CD4-positive, alpha-beta T cell treated with Interleukin-15 for 1 hour (primary cell): ENCODE data around the gene B3GNT8.

ENCODE experiments used
- DNase-seq: peaks from one replicate; pipeline ENCODE4 v3.0.0-alpha.2; 2020

The B3GNT8 gene, protein sequence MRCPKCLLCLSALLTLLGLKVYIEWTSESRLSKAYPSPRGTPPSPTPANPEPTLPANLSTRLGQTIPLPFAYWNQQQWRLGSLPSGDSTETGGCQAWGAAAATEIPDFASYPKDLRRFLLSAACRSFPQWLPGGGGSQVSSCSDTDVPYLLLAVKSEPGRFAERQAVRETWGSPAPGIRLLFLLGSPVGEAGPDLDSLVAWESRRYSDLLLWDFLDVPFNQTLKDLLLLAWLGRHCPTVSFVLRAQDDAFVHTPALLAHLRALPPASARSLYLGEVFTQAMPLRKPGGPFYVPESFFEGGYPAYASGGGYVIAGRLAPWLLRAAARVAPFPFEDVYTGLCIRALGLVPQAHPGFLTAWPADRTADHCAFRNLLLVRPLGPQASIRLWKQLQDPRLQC

DNA sequence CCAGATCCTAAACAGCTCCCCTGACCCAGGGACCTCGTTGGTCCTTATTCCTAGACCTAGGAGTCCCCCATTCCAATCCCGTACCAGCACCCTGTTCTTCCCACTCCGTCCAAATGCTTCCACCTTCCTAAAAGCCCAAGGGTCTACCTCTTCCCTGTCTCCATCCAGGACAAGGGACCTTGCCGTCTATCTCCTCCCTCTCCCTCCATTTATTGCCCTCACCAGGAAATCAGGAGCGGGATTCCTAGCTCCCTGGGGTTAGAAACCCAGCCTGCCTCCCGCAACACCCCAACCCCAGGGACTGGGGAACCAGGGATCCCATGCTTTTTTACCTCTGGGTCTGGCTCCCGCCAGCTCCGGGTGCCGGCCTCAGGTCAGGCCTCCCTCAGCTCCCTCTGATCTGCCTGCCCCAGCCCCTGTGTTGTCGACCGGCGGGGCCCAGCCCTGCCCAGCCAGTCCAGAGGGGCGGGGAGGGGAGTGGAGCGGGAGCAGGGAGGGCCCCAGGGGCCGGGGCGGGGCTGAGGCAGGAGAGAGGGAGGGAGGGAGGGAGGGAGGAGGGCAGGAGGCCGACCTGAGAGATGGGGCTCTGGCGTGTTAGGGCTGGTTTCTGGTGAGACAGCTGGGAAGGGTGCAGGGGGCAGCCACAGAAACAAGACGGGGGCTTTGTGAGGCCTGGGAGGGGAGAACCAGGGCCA is at the start of gene B3GNT8:
B3GNT8 (minus strand) TSS at position 423 of the 695 bp plus-strand sequence. CDS start 596 bp downstream, outside the sequence.
- DNase-seq, result peak; percentile 56

DNA sequence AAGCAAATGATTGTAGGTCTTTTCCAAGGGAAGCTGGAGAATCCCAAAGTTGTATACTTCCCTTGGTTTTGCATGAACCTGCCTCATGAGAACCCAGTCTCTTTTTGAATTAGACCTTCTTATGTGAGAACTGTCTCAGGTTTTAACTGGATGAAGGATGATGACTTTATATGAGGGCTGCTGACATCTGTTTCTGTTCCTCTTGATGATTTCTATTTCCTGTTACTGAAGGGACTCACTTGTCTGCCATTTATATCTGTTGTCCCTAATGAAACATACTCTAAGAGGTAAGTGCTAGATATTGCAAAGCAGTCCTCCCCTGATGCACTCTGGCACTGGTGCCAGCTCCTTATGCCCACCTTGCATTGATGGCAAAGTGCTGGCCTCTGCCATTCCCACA is 49.4 kb upstream of the B3GNT8 start:
- no peak for DNase-seq

DNA sequence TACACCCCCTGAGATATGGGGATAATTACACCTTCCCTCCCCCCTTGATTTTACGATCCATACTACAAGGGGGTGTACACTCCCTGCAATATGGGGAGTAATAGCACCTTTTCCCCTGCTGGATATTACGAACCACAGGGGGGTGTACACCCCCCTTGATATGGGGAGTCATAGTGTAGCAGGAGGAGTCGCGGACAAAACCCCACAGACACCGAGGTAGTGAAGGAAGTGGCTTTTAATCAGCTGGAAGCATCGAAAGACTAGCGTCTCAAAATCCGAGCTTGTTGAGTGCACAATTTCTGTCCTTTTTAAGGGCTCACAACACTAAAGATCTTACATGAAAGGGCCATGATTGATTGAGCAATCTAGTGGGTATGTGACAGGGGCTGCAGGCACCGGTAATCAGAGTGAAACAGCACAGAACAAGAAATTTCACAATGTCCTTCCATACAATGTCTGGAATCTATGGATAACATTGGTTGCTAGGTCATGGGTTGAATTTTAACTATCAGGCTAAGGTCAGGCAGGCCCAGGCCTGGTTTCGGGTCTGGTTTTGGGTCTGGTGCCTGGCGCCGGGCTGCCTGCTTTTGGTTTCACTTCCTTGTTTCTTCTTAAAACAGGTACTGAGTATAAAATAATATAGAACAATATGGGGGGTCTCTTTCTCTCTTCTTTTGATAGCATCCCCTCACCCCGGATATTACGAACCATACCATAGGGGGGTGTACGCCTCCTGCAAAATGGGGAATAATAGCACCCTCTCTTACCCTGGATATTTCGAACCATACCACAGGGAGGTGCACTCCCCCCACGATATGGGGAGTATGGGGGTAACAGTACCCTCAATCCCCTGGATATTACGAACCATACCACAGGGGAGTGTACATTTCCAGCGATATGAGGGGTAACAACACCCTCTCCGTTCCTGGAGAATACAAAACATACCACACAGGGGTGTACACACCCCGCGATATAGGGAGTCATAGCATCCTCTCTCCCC is 36.4 kb upstream of the B3GNT8 start:
- peak; percentile 62 for DNase-seq

DNA sequence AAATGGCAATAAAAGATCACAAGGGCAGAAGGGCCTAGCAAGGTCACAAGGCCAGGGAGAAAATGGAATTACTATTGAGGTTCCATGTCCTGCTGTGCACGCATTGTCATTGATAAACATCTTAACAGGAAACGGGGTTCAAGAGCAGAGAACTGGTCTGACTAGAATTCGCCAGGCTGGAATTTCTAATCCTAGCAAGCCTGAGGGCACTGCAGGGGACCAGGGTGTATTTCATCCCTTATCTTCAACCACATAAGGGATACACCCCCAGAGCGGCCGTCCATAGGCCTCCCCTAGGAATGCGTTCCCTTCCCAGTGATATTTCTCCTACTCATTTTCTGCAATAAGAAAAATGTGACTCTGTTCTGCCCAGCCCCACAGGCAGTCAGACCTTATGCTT is 35.3 kb upstream of the B3GNT8 start:
- no peak for DNase-seq

DNA sequence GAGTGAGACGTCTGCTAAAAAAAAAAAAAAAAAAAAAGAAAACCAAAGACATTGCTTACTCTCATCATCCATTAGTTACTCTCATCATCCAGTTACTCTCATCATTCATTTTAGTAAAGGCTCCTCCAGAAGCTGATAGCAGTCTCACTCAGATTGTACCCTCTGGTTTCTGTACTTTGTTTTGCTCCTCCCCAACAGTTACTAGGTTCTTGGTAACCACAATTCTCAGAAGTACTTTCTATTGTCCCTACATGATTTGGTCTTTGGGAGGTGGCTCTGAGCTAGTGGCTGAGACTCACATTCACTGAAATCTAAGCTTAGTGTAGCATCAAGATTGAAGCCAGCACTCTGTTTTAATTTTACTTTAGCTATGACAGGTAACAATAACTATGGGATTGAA is 30.1 kb upstream of the B3GNT8 start:
- DNase-seq, result no peak

DNA sequence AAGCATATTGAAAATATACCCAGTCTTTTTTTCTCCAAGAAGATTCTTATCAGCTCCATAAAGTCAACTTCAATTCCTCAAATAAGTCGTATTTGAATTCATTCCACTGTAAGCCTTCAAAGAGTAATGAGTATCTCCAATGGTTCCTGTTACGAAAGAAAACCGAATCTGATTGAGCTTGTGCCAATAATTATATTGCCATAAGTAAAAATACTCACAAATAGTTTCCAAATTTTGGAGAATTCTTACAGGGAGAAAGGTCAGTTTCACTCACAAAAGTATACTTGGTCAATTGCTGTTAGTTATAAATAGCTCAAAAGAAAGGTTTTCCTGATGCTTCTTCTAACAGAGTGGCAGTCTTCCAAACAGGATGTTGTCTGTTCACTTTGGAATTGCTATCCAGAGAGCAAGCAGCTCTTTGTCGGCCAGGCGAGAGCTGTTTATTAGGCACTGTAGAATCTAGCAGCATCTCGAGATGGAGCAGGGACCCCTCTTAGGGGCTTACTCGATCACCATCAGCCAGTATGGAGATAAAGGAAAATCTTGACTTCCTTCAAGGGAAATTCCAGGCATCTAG is 29.3 kb upstream of the B3GNT8 start:
- no peak for DNase-seq

DNA sequence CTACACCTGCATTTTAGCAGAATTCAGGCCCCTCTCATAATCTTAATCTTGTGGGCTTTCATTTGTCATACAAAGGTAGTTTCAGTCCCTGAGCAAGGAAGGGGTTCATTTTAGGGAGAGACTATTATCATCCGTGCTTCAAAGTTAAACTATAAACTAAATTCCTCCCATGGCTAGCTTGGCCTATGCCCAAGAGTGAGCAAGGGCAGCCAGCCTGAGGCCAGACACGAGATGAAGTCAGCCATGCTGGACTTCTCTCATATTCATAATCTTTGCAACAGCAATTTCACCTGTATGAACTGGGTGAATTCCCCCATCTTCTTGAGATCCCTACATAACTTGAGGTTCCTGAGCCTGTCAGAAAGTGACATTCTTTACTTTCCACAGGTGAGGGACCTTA is 28.8 kb upstream of the B3GNT8 start:
- no peak for DNase-seq

DNA sequence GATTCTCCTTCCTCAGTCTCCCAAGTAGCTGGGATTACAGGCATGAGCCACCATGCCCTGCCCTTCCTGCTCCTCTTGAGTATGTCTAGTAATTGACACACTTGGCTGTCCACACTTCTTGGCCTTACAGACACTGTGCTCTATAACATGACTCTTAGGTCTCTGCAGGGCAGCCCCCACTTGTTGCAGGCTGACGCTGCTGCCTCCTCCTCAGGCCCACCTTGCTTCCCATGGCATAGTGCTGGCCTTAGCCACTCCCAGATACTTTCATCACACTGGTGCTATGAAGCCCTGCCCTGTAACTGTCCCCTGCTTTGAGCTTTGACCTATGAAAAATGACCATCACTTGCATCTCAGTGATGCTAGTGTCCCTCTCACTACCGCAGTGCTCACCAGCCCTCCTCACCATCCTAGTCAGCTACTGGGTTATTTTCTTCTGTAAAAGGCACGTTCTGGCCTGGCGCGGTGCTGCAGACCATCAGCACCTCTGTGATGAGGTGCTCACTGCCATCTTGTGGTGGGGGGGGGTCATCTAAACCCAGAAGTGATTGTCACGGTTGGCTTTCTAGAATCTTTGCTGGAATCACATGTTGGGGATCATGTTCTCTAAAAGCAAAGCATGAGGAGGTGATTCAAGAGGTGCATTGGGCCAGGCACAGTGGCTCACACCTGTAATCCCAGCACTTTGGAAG is 25.6 kb upstream of the B3GNT8 start:
- no peak for DNase-seq

DNA sequence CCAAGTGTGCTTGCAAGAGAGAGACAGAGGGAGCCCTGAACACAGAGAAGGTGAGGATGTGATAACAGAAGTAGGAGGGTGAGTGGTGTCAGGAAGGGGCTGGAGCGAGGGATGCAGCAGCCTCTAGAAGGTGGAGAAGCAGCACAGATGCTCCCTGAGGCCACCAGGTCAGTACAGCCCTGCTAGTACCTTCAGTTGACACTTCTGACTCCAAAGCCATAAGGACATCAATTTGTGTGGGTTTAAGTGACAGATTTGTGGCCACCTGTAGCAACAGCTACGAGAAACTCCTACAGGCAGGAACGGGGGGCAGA is 22.6 kb upstream of the B3GNT8 start:
- no peak for DNase-seq

DNA sequence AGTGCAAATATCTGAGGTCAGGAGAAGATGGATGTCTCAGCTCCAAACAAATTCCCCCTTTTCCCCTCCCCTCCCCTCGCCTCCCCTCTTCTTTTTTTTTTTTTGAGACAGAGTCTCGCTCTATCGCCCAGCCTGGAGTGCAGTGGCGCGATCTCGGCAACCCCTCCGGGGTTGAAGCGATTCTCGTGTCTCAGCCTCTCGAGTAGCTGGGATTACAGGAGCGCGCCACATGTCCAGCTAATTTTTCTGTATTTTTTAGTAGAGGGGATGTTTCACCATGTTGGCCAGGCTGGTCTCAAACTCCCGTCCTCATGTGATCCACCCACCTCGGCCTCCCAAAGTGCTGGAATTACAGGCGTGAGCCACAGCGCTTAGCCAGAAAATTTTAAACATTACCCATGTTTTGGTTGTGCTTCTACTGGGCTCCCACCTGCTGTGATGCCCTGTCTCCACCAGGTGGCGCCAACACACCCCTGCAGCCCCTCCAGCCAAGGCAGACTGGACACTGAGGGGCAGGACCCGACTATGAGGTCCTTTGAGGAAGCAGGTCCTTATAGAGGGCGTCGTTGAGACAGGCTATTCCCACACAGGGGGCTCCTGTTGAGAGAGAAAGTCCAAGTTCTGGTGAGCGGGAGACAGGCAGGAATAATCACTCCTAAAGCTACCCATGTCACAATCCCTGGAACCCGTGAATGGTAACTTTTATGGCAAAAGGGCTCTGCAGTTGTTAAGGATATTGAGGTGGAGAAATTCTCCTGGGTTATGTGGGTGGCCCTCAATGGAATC is 22.1 kb upstream of the B3GNT8 start:
- peak; percentile 70 for DNase-seq

DNA sequence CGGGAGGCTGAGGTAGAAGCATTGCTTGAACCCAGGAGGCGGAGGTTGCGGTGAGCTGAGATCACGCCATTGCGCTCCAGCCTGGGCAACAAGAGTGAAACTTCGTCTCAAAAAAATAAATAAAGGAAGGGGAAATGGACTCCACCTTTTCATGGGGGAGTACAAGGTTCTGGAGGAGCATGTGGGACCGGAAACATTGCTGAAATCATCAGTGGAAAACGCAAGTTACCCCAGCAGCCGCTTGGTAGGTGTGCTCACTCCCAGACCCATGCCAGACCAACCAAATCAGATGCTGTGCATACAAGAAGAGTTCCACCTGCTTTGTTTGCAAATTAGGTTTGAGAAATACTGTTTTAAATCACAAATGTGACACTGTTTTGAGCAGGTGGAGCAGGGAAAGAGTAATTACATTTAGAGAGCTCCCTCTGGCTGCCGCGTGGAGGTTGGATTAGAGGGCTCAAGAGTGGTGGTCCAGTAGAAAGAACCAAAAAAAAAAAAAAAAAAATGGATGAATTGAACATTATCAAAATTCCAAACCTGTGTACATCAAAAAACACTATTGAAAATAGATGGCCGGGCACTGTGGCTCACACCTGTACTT is 20.7 kb upstream of the B3GNT8 start:
- no peak for DNase-seq

DNA sequence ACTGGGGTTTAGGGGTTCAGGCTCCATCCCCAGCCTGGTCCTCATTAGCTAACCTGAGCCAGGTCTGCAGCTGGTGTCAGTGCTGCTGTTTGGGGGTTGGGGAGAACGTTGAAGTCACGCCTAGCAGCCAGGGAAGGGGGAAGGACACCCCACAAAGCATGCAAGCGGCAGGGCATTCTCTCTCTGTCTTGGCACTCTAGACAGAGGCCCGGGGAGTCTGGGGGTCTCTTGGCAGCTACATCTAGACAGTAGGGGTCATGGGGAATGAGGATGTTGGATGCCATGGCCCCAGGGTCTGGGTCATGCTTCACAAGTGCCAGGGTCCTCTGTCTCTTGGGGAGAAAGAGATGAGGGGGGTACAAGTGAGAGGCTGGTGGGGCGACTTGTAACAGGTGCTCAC is 18.4 kb upstream of the B3GNT8 start:
- DNase-seq, result no peak

DNA sequence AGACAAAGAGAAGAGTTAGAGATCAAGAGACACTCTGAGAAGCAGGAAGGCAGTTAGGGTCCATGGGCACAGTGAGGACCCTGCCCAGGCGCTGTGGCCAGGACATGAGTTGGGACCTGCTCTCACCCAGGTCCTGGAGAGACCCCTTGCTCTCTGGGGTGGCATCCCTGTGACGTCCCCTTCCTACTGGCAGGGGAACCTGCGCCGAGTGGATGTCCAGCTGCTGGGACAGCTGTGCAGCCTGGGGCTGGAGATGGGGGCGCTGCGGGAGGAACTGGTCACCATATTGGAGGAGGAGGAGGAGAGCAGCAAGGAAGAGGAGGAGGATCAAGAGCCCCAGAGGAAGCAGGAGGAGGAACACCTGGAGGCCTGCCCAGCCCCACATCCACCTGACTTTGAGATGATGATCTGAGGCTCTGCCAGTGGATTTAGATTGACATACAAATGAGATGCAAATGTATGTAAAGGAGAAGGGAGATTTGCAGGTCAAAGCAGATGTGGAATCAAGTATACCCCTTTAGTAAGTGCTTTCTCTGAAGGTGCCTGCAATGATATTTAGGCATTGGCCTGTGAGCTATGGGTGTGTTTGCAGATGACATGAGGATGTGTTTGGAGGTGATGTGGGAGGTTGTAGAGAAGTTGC is 16.8 kb upstream of the B3GNT8 start:
- no peak for DNase-seq

DNA sequence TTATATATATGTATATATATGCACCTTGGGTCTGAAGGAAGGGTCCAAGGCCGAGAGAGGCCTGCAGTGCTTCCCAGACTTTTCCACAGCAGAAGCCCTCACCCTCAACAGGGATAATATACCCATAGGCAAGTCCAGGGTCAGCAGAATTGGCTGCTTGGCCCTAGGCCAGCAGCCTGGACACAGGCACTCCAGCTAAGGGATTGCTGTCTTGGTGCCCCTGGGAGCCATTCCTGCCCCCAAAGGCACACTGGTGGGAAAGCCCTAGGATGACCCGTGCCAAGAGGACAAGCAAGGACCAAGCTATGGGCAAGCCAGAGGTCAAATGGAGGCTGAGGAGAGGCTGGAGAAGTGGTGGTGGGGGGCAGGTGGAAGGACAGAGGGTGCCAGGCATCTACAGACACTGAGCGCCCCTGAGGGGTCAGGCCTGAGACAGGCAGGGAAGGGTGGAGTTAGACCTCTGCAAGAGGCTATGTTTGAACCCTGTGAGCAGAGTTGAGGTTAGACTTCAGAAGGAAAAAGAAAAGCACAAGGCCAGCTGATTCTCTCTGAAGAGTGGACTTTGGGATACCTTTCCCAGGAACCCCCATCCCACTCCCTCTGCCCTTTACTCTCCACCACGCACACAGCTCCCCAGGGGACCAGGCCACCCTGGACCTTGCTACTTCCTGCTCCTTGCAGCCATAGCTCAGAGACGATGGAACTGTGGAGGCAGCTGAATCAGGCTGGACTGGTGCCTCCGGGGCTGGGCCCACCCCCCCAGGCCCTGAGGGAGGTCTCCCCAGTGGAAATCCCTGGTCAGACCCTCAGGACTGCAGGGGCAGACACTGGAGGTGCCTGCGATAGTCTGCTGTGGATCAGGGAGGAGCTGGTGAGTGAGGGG is 15.5 kb upstream of the B3GNT8 start, which contains the start of gene ERICH4:
ERICH4 (plus strand) TSS at position 684 of the 883 bp plus-strand sequence; CDS start at position 698, 14 bp downstream.
- DNase-seq, result no peak

DNA sequence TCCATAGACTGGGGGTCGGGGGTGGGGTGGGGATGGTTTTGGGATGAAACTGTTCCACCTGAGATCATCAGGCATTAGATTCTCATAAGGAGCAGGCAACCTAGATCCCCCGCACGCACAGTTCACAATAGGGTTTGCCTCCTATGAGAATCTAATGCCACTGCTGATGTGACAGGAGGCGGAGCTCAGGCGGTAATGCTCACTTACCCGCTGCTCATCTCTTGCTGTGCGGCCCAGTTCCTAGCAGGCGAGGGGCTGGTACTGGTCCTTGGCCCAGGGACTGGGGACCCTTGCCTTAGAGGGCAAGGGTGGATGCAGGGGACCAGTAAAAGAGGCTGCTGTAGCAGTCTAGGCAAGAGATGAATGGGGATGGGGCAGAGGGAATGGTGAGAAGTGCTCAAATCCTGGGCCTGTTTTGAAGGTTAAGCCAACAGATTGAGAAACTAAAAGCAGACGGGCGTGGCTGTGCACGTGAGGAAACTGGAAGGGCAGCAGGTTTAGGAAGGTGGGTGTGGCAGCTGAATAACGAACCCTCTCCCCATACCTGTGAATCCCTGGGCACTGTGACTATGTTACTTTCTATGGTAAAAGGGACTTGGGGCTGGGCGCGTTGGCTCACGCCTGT is 14.3 kb upstream of the B3GNT8 start:
- no peak for DNase-seq

DNA sequence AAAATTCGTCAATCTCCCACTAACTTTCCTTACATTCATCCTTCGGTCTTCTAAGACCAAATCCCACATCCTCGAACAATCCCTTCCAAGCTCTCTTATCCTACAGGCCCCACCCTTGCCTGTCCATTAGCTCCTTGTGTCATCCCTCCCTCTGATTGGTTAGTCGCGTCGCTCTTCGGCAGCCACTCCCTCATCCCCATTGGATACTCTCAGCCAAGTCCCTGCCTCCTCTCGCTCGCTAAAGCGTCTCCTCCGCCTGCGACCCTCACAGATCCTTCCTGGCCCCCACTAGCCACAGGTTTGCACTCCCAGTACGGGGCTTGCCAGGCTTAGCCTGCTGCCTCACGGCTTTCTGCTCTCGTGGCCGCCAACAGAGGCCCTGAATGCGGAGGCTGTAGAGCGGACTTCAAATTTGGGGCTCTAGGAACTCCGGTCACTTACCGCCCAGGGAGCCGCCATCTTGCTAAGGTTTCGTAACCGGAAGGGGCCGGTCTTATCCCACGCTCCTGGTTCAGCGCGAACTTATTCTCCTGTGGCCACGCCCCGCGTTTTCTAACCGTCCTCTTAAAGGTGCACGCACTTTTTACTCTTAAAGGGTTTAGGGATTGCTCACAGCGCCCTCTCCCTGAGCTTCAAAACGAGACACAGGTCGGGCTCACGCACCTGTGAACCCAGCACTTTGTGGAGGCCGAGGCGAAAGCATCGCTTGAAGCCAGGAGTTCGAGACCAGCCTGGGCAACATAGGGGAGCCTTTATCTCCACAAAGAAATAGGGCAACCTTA is 12.5 kb upstream of the B3GNT8 start, which contains the start of gene DMAC2:
DMAC2 (minus strand) TSS at position 472 of the 782 bp plus-strand sequence; CDS start at position 459, 13 bp downstream.
- DNase-seq, result peak; percentile 95

DNA sequence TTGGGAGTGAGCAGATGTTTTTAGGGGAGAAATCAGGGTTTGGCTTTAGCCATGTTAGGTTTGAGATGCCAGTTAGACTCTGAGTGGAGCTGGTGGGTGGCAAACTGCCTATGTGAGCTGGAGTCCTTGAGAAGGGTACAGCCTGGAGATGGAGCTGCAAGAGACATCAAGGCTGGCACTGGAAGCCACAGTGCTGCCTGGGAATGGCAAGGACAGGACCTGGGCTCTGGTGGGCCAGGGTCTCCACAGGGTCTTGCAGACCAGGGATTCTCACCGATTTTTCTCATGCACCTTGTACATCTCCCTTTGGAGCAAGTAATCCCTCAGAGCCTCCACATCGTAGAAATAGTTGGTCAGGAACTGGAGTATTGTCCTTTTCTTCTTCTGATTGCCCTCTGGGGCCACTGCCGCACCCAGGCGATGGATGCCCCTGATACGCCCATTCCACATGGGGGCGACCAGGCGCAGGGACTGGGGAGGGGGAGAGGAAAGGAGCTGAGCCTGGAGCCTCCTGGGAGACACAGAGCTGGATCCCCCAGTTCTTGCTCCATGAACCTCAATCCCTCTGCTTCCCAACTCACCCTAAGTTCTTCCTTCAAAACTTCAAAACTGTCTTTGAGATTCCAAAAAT is 10.9 kb upstream of the B3GNT8 start:
- DNase-seq, result no peak

DNA sequence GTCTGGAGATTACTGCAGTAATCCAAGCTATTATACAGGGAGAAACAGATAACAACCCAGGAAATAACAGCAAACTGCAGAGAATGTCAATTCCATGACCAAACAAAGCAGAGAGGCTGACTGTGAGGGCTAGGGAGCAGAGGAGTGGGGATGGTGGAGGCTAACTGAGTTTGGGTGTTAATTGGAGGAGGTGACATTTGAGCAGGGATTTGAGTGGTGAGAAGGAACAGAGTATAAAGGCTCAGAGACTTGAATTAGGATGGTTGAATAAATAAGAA is 9.4 kb upstream of the B3GNT8 start:
- DNase-seq, result no peak
